Stimulated activated naive B cell treated with anti-CD40 and anti-IgM and Interleukin-4, amounts not matched to agents 10 μg/mL and 1 μg/mL and 100 μg/mL, for 72 hours (primary cell): ENCODE data around the gene THRAP3.

Experiments used
- ATAC-seq, 2 donors: fragments of 150-1000 bp; cut with Tn5 transposase; replicated peaks; 2 replicates each; pipeline ENCODE4 v1.10.0; 2021; ENCODE audit warnings: moderate library complexity in 1 of 2
- DNase-seq: peaks from one replicate; pipeline ENCODE4 v3.0.0; 2021
- H3K27ac Mint-ChIP-seq: one replicate; pipeline ENCODE4 v1.8.0; 2022; ENCODE audit warnings: mild to moderate bottlenecking, mixed read lengths
- H3K27me3 Mint-ChIP-seq, 2 donors: one replicate each; pipeline ENCODE4 v1.8.0; 2022; ENCODE audit warnings: mixed read lengths in 2 of 2
- H3K36me3 Mint-ChIP-seq, 2 donors: one replicate each; pipeline ENCODE4 v1.8.0; 2022; ENCODE audit warnings: mixed read lengths in 2 of 2, mild to moderate bottlenecking in 1 of 2
- H3K4me1 Mint-ChIP-seq, 2 donors: one replicate each; pipeline ENCODE4 v1.8.0; 2022; ENCODE audit warnings: mixed read lengths in 2 of 2, mild to moderate bottlenecking in 1 of 2
- H3K4me3 Mint-ChIP-seq, 2 donors: one replicate each; pipeline ENCODE4 v1.8.0; 2022; ENCODE audit warnings: mild to moderate bottlenecking in 2 of 2, mixed read lengths in 2 of 2, moderate library complexity in 1 of 2
- H3K9me3 Mint-ChIP-seq, 2 donors: one replicate each; pipeline ENCODE4 v1.8.0; 2022; ENCODE audit warnings: mixed read lengths in 2 of 2, mild to moderate bottlenecking in 1 of 2

Gene THRAP3

DNA sequence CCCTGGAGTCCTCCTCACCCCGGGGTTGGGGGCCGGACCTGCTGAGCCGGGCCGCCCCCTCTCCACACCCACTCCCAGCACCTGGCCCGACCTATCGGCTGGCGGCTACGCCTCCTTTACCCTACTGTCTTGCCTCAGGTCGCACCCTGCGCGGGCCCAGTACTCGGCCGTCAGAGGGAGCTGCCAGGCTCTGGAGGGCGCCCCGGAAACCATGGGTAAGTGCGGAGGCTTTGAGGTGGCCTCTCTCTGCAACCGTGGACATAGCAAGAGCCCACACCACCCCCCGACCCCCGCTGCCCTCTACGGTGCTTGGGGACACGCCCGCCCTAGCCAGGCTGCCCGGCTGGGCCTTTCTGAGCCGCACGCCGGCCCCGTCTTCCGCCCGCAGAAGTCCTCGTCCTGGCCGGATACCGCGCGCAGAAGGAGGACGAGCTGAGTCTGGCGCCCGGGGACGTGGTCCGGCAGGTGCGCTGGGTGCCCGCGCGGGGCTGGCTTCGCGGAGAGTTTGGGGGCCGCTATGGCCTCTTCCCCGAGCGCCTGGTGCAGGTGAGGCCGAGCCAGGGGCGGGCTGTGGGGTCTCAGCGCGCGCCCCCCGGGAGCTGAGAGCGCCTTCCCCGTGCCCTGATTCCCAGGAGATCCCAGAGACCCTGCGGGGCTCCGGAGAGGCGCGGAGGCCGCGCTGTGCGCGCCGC lies 82.1 kb downstream of the THRAP3 start, which contains the start of gene SH3D21:
SH3D21 (plus strand) TSS at position 159 of the 692 bp plus-strand sequence; CDS start at position 212, 53 bp downstream.
- H3K27me3 Mint-ChIP-seq = peaks cover 0 to 3% of the 10 kb centered on the region in 2 donors
- peak within 1 kb of the TSS; percentile 89 to 98 for H3K4me3 Mint-ChIP-seq
- peaks cover 25 to 45% of the 10 kb centered on the region in 2 donors for H3K36me3 Mint-ChIP-seq
- DNase-seq = no peak
- H3K9me3 Mint-ChIP-seq = no peaks in the 10 kb centered on the region
- peak within 1 kb of the TSS; percentile 96 for H3K27ac Mint-ChIP-seq
- ATAC-seq = peak; percentile 40 to 45
- H3K4me1 Mint-ChIP-seq = peaks cover 25 to 53% of the 10 kb centered on the region in 2 donors

DNA sequence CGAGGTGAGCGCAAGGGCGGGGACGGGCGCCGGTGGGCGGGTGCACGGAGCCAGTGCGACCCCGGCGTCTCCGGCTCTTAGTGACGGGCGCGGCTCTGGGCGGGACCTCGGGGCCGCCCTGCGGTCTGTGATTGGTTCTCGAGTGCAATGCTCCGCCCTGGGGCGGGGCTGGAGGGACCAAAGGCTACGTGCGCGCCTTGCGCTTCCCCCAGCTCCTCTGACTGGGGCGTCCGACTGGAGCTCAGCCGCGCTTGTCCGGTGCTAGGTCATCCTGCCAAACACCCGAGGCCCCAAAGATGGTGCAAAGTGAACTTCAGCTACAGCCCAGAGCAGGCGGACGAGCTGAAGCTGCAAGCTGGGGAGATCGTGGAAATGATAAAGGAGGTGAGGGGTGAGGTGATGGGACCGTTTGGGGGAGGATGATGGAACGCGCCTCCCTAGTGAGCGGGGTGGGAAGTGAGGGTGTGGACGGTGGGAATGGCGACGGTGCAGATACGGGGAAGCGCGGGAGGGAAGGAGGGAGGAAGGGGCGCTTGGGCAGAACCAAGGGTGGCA lies 82.7 kb downstream of the THRAP3 start:
- DNase-seq (peak; percentile 87), ATAC-seq (peak; percentile 97 to 98)
- H3K27me3 Mint-ChIP-seq = peaks cover 0 to 3% of the 10 kb centered on the region in 2 donors
- peak overlapping the region; percentile 96 for H3K27ac Mint-ChIP-seq
- H3K9me3 Mint-ChIP-seq = no peaks in the 10 kb centered on the region
- peak overlapping the region; percentile 89 to 98 for H3K4me3 Mint-ChIP-seq
- peaks cover 24 to 45% of the 10 kb centered on the region in 2 donors for H3K36me3 Mint-ChIP-seq
- H3K4me1 Mint-ChIP-seq = peaks cover 25 to 51% of the 10 kb centered on the region in 2 donors

DNA sequence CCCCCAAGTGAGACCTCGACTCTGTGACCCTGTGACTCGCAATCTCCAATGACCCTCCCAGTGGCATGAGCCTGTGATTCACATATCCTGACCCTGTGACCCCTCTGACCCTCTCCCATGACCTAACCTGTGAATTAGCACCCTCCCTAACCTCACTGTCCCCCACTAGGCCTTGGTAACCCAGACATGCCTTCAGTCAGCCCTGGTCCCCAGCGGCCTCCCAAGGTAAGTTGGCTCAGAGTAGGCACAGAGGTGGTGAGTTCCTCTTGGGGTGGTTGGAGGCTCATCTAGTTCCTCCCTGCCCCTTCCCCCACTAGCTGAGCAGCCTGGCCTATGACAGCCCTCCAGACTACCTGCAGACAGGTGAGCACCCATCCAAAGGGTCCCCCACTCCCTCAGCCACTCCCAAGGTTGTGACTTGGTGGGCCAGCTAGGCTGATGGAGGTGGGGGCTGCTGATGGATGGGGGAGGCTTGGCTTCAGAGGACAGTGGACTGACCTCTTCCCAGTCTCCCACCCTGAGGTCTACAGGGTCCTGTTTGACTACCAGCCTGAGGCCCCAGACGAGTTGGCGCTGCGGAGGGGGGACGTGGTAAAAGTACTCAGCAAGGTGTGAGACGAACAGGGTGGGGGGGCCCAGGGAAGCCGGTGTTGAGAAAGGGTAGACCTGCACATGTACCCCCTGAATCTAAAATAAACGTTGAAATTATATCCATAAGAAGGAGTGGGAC lies 83.5 kb downstream of the THRAP3 start:
- peaks cover 25 to 43% of the 10 kb centered on the region in 2 donors for H3K4me1 Mint-ChIP-seq
- peaks cover 18 to 38% of the 10 kb centered on the region in 2 donors for H3K36me3 Mint-ChIP-seq
- no peak for ATAC-seq
- DNase-seq = no peak
- no peaks in the 10 kb centered on the region for H3K9me3 Mint-ChIP-seq
- no peak overlapping the region for H3K27ac Mint-ChIP-seq
- H3K4me3 Mint-ChIP-seq = peak overlapping the region; percentile 89 to 98
- peaks cover 0 to 3% of the 10 kb centered on the region in 2 donors for H3K27me3 Mint-ChIP-seq

DNA sequence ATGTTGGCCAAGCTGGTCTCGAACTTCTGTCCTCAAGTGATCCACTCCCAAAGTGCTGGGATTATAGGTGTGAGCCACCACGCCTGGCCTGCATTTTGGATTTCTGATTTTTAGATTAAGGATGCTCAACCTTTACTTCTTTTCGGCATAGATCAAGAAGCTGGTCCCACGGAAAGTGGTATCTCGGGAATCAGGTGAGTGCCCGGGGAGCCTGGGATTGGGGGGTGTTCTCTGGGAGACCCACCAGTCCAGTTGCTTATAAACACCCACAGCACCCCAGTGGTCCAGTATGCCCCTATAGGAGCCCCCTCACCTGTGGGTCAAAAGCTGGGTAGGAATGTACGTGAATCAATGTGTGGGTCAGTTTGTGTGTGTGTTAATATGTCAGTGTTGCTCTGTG lies 85.2 kb downstream of the THRAP3 start:
- peaks cover 10 to 28% of the 10 kb centered on the region in 2 donors for H3K36me3 Mint-ChIP-seq
- H3K4me3 Mint-ChIP-seq = no peak overlapping the region
- no peak for ATAC-seq
- no peak overlapping the region for H3K27ac Mint-ChIP-seq
- DNase-seq = no peak
- no peaks in the 10 kb centered on the region for H3K9me3 Mint-ChIP-seq
- H3K27me3 Mint-ChIP-seq = peaks cover 0 to 3% of the 10 kb centered on the region in 2 donors
- H3K4me1 Mint-ChIP-seq = peaks cover 20 to 32% of the 10 kb centered on the region in 2 donors

DNA sequence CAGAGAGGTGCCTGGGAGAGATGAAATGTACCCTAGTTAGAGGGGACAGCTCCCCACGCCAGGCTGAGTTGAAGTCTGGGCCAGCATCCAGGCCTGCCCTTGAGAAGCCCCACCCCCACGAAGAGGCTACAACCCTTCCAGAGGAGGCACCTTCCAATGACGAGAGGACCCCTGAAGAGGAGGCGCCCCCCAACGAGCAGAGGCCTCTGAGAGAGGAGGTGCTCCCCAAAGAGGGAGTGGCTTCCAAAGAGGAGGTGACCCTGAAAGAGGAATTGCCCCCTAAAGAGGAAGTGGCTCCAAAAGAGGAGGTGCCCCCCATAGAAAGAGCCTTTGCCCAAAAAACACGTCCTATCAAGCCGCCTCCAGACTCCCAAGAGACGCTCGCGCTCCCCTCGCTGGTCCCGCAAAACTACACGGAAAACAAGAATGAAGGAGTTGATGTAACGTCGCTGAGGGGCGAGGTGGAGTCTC lies 96.1 kb downstream of the THRAP3 start:
- peak overlapping the region; percentile 59 for H3K27ac Mint-ChIP-seq
- peaks cover 0 to 4% of the 10 kb centered on the region in 2 donors for H3K36me3 Mint-ChIP-seq
- DNase-seq (no peak), ATAC-seq (peak in 1 of 2 donors; percentile 17)
- H3K4me1 Mint-ChIP-seq = peaks cover 21 to 33% of the 10 kb centered on the region in 2 donors
- H3K4me3 Mint-ChIP-seq = peak overlapping the region; percentile 84 to 88
- peaks cover 0 to 6% of the 10 kb centered on the region in 2 donors for H3K27me3 Mint-ChIP-seq
- no peaks in the 10 kb centered on the region for H3K9me3 Mint-ChIP-seq

DNA sequence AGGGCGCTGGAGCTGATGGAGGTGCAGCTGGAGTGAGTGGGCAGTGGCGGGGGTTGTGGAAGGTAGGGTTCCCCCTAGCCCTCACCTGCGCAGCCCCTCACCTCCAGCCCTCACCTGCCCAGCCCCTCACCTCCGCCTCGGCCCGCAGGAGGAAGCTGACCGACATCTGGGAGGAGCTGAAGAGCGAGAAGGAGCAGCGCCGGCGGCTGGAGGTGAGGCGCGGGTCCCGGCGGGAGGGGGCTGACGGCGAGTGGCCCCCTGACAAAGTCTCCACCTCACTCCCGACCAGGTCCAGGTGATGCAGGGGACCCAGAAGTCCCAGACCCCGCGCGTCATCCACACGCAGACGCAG lies 96.5 kb downstream of the THRAP3 start:
- H3K36me3 Mint-ChIP-seq = peaks cover 0 to 4% of the 10 kb centered on the region in 2 donors
- peak overlapping the region; percentile 59 for H3K27ac Mint-ChIP-seq
- H3K9me3 Mint-ChIP-seq = no peaks in the 10 kb centered on the region
- DNase-seq (no peak), ATAC-seq (no peak)
- H3K27me3 Mint-ChIP-seq = peaks cover 2 to 7% of the 10 kb centered on the region in 2 donors
- peaks cover 21 to 33% of the 10 kb centered on the region in 2 donors for H3K4me1 Mint-ChIP-seq
- peak overlapping the region; percentile 84 to 88 for H3K4me3 Mint-ChIP-seq

DNA sequence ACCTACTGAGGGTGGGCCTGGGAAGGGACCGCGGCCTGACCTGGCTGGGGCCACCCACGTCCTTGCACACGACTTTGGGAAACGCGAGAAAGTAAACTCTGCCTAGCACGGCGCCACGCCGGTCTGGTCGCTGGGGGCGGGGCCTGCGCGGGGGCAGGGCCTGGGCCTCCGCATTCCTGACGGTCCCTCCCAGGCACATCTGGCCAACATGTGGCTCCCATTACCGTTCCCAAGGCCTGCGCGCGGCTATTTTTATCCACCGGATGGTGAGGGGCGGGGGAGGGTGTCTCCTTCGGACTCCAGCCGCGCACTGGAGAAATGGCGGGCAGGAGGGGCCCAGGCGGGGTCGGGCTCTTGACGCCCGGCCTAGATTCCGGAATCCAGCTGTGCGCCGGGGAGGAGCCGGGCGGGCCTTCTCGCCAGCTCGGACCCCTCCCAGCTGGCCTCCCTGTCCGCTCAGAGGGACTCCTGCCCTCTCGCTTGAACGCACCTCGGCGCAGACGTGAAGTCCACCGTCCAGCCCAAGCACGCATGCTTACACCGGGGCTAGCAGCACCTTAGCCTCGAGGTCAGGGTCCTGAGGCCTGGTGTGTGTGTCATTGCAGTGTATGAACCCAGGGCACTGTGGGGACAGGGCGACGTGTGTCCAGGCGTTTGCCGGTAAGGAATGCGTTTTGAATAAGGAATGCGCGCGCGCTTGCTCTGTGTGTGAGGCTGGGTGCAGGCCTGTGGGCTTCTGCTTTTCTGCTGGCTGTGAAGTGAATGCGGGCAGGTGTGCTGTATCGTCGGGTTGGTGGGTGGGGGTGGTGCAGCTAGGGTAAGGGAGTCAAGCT lies 97.1 kb downstream of the THRAP3 start:
- Mint-ChIP-seq H3K4me3 (peak overlapping the region; percentile 84 to 88), H3K4me1 (peaks cover 21 to 33% of the 10 kb centered on the region in 2 donors), H3K9me3 (no peaks in the 10 kb centered on the region), H3K27me3 (peaks cover 8 to 12% of the 10 kb centered on the region in 2 donors), H3K36me3 (peaks cover 0 to 4% of the 10 kb centered on the region in 2 donors), H3K27ac (no peak overlapping the region)
- ATAC-seq (peak; percentile 41 to 45), DNase-seq (no peak)

DNA sequence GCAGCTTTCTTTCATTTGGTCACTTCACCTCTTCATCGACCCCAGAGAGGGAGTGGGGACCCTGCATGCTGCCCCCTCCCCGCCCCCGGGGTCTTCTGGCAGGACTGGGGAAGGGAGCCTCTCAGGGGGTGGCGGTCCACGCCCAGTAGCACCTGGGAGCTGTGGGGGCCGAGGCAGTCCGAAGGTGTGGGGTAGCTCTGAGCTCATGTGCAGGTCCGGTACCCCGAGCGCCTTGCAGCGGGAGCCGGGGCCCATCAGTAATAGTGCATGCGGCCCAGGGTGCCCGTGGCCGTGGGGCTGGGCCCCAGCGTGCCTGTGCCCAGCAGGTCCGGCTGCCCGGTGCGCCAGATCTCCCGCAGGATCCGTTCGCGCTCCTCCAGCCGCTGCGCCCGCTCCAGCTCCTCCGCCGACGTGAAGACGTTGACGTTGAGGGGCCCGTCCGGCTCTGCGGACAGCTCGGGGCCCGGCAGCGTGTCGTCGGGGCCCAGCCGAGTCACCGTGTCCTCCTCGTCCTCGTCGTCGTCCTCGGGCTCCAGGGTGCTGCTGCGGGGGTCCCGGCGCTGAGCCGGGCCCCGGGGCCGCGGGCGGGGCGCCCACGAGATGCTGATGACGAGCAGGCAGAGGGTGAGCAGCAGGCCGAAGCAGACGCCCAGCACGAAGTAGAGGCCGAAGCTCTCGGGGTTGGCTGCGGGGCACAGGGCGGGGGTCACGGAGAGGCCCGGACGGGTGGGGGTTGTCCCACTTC lies 98.0 kb downstream of the THRAP3 start:
- Mint-ChIP-seq H3K27ac (no peak overlapping the region), H3K4me3 (peak overlapping the region; percentile 74 to 87), H3K36me3 (peaks cover 0 to 4% of the 10 kb centered on the region in 2 donors), H3K9me3 (no peaks in the 10 kb centered on the region), H3K27me3 (peaks cover 17 to 19% of the 10 kb centered on the region in 2 donors), H3K4me1 (peaks cover 21 to 33% of the 10 kb centered on the region in 2 donors)
- no peak for DNase-seq
- no peak for ATAC-seq

DNA sequence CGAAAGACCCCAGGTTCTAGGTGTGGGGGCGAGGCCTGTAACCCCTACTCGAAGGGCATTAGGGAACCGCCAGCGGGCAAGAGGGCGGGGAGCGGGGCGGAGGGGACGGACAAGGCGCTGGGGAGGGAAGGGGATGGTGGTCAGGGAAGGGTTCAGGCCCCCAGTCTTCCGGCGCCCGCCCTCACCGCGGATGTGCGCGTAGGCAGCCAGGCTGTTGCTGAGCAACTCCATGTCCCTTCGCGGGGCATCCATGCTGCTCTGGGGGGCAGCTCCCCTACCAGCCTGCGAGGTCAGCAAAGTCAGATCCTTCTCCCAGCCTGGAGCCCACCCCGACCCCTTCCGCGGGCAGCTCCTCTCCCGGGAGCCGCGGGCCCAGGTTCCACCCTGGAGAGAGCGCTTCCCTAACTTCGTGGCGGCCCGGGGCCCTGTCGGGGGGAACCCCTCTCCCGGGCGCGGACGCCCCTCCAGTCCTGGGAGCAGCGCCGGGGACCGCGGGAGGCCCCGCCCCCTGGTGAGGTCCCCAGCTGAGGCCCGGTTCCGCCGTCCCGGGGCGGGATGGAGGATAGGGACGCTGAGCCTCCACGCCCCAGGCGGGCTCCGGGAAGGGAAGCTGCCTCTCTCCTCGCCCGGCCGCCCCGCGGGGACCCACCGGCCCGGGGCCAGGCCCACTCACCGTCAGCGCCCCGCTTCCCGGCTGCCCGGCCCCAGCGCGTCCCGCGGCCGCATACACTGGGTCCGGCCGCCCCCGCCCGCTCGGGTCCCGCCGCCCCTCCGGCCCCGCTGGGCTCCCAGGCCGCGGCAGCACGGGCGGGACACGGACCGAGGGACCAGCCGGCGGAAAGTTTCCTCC lies 98.8 kb downstream of the THRAP3 start:
- Mint-ChIP-seq H3K36me3 (peaks cover 0 to 4% of the 10 kb centered on the region in 2 donors), H3K27ac (no peak overlapping the region), H3K27me3 (peaks cover 25 to 27% of the 10 kb centered on the region in 2 donors), H3K9me3 (no peaks in the 10 kb centered on the region), H3K4me3 (peak overlapping the region; percentile 74 to 87), H3K4me1 (peaks cover 21 to 33% of the 10 kb centered on the region in 2 donors)
- DNase-seq = no peak
- peak; percentile 37 to 45 for ATAC-seq

DNA sequence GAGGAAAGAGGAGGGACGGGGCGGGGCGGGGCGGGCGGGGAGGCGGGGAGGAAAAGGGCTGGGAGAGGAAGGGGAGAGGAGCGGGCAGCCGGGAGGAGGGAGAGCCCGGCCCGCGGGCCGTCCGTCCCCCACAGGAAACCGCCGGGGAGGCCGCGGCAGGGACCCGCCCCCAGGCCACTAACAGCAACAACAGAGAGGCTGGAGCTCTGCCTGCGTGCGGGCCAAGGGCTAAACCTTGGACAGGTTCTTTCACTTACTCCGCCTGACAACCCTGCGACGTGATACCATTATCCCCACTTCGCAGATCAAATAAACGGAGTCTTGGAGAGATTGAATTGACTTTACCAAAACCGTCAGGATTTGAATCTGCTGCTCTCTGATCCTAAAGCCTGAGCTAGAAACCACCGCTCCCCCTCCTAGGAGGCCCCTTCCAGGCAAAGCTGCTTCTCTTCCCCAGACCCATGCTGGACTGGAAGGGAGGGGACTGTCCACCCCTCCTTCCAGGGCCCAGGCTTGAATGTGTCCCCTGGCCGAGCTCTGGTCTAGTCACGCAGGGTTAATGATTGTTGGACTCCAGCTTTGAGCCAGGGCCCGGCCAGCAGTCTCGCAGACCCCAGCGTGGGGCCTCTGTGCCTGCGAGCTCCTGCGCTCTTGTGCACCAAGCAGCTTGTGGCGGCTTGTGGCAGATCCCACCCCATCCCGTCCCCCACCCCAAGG lies 99.6 kb downstream of the THRAP3 start, which contains the start of gene EVA1B:
EVA1B (minus strand) TSS at position 10 of the 717 bp plus-strand sequence. CDS start 608 bp downstream, outside the sequence.
- H3K9me3 Mint-ChIP-seq = no peaks in the 10 kb centered on the region
- H3K36me3 Mint-ChIP-seq = peaks cover 0 to 4% of the 10 kb centered on the region in 2 donors
- H3K4me3 Mint-ChIP-seq = peak within 1 kb of the TSS; percentile 80 to 87
- H3K4me1 Mint-ChIP-seq = peaks cover 21 to 33% of the 10 kb centered on the region in 2 donors
- H3K27ac Mint-ChIP-seq = peak within 1 kb of the TSS; percentile 62
- DNase-seq (no peak), ATAC-seq (peak; percentile 48 to 54)
- peaks cover 27 to 28% of the 10 kb centered on the region in 2 donors for H3K27me3 Mint-ChIP-seq

DNA sequence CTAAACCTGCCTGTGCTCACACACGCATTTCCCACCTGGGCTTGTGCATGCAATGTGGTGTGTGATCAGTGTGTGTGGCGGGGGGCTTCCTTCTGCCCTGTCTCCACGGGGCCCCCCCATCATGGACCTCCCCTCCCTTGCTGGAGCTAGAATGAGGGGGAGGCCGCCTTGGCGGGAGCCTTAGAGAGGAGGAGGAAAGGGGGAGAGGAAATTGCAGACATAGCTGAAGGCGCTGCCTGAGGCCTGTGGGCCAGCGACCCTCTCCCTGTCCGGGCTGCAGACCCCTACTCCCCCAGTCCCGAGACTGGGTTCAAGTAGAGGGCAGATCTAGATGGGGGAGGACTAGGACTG lies 100.1 kb downstream of the THRAP3 start:
- DNase-seq (no peak), ATAC-seq (no peak)
- Mint-ChIP-seq H3K9me3 (no peaks in the 10 kb centered on the region), H3K4me1 (peaks cover 21 to 33% of the 10 kb centered on the region in 2 donors), H3K27ac (no peak overlapping the region), H3K4me3 (peak overlapping the region; percentile 80 to 87), H3K36me3 (peaks cover 0 to 4% of the 10 kb centered on the region in 2 donors), H3K27me3 (peaks cover 27 to 28% of the 10 kb centered on the region in 2 donors)

DNA sequence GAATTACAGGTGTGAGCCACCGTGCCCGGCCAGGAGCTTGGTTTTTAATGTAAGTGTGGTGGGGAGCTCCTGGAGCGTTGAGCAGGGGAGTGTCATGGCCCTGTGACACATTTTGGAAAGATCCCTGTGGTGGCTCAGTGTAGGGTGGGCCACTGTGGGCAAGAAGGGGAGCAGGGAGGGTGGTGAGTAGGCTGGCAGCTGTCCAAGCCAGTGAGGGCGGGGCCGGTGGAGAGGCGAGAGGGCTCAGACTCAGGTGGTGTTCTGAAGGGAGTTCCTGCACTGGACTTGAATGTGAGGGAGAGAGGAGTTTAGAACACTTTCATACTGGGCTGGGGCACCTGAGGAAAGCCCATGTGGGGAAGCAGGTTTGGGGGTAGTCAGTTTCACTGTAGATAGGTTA lies 102.3 kb downstream of the THRAP3 start:
- DNase-seq (no peak), ATAC-seq (no peak)
- Mint-ChIP-seq H3K36me3 (no peaks in the 10 kb centered on the region), H3K4me1 (peaks cover 15 to 18% of the 10 kb centered on the region in 2 donors), H3K27ac (no peak overlapping the region), H3K9me3 (no peaks in the 10 kb centered on the region), H3K27me3 (peaks cover 34 to 35% of the 10 kb centered on the region in 2 donors), H3K4me3 (no peak overlapping the region)
